ENCODE data around the gene RHCE.
"Not testable (repeated sequence)": the region's sequence is repeated elsewhere in the genome, so short reads cannot be mapped to it uniquely, and the experiment has no call there.

RHCE gene

DNA sequence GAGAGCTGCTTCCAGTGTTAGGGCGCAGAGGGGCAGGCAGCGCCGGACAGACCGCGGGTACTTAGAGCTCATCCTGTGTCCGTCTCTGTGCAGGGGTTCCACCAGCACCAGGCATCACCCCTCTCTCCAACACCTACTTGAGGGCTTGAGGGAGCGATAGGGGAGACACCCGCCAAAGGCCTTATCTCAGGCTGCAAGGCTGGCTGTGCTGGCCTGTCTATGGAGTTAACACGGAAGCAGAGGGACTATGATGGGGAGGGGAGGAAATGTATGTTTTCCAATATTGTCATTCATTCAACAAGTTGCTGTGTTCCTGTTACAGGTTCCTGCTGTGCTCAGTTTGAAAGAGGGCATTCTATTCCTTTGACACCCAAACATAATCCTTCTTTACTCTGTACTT, at the start of gene RHCE:
RHCE (minus strand) TSS at position 111 of the 400 bp plus-strand sequence; CDS start at position 72, 39 bp downstream.
- not testable (repeated sequence) for H3K4me1 ChIP-seq (ENCODE audit: control insufficient read depth in 1 of 2, insufficient read depth in 2 of 2, low read length in 2 of 2); H3K27ac ChIP-seq (ENCODE audit: low read length); H3K36me3 ChIP-seq (ENCODE audit: control insufficient read depth in 1 of 2, insufficient read depth in 2 of 2, low read length in 2 of 2); H3K9me3 ChIP-seq (ENCODE audit: control insufficient read depth in 1 of 2, low read length in 2 of 2); H3K4me3 ChIP-seq (ENCODE audit: low read depth in 1 of 2, low read length in 2 of 2); H3K27me3 ChIP-seq (ENCODE audit: low read depth, low read length)

DNA sequence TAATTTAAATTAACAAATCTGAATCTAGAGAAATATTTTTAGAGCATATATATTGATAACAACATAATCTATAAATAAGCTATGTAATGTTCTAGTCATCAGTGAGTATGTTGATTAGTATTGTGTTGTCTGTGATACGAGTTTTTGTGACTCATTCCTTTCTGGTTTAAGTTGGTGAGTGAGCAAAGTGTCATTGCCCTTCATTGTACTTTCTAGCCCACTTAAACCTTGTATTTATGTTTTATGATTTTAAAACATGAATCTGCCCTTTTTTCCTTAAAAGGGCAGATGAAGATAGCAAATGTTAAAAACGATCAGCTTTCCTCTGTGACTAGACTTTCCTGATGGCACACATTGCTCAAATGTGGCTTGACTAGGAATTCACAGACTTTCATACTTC, 48.6 kb upstream of the RHCE start:
- H3K27ac ChIP-seq (ENCODE audit: low read length): no peak overlapping the region

DNA sequence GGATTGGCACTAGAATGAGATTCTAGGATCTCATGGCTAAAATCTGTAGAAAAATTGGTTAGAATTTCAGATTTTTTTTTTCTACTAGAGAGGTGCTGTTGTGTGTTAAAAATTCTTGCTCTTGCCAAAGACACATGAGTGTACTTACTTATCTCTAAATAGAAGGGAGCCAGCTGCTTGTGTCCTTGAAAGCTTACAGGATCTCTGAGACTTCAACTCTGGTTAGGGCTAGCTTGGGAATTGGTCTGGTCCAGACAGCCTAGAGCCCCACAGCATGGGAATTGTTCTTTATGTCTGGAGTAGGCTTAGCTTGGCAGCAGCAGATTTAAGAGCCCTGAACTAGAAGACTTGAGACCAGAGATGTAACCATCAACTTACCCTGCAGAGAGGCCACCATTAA, 47.4 kb upstream of the RHCE start:
- no peak overlapping the region for H3K27ac ChIP-seq (ENCODE audit: low read length)
- H3K27me3 ChIP-seq (ENCODE audit: low read depth, low read length): no peaks in the 10 kb centered on the region
- H3K9me3 ChIP-seq (ENCODE audit: control insufficient read depth in 1 of 2, low read length in 2 of 2): no peaks in the 10 kb centered on the region
- no peaks in the 10 kb centered on the region for H3K36me3 ChIP-seq (ENCODE audit: control insufficient read depth in 1 of 2, insufficient read depth in 2 of 2, low read length in 2 of 2)
- H3K4me1 ChIP-seq (ENCODE audit: control insufficient read depth in 1 of 2, insufficient read depth in 2 of 2, low read length in 2 of 2): peaks cover 6 to 22% of the 10 kb centered on the region in 2 donors
- H3K4me3 ChIP-seq (ENCODE audit: low read depth in 1 of 2, low read length in 2 of 2): no peak overlapping the region

More for the DNA sequence above, 48.6 kb upstream of the RHCE start:
- Histone ChIP-seq H3K36me3 (ENCODE audit: control insufficient read depth in 1 of 2, insufficient read depth in 2 of 2, low read length in 2 of 2) (no peaks in the 10 kb centered on the region), H3K4me1 (ENCODE audit: control insufficient read depth in 1 of 2, insufficient read depth in 2 of 2, low read length in 2 of 2) (peaks cover 8 to 30% of the 10 kb centered on the region in 2 donors), H3K9me3 (ENCODE audit: control insufficient read depth in 1 of 2, low read length in 2 of 2) (no peaks in the 10 kb centered on the region), H3K4me3 (ENCODE audit: low read depth in 1 of 2, low read length in 2 of 2) (no peak overlapping the region), H3K27me3 (ENCODE audit: low read depth, low read length) (no peaks in the 10 kb centered on the region)

DNA sequence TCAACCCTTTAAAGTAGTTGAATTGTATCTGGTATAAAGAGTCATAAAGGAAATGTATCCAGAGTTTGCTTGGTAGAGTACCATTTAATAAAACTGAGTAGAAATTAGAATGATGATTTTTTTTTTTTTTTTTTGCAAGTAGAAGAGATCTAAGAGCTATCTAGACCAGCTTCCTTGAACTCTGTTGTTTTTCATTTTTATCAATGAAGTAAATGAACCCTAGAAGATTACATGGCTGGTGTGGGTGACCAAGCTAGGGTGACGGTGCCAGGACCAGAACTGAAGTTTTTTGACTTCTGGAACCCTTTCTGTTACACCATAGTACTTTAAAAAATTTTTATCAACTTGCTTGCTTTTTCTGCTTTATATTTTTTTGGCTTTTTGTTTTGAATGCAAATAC, 47.0 kb upstream of the RHCE start:
- no peak overlapping the region for H3K27ac ChIP-seq (ENCODE audit: low read length)
- no peaks in the 10 kb centered on the region for H3K36me3 ChIP-seq (ENCODE audit: control insufficient read depth in 1 of 2, insufficient read depth in 2 of 2, low read length in 2 of 2)
- H3K9me3 ChIP-seq (ENCODE audit: control insufficient read depth in 1 of 2, low read length in 2 of 2): no peaks in the 10 kb centered on the region
- peaks cover 6 to 25% of the 10 kb centered on the region in 2 donors for H3K4me1 ChIP-seq (ENCODE audit: control insufficient read depth in 1 of 2, insufficient read depth in 2 of 2, low read length in 2 of 2)
- no peak overlapping the region for H3K4me3 ChIP-seq (ENCODE audit: low read depth in 1 of 2, low read length in 2 of 2)
- no peaks in the 10 kb centered on the region for H3K27me3 ChIP-seq (ENCODE audit: low read depth, low read length)

DNA sequence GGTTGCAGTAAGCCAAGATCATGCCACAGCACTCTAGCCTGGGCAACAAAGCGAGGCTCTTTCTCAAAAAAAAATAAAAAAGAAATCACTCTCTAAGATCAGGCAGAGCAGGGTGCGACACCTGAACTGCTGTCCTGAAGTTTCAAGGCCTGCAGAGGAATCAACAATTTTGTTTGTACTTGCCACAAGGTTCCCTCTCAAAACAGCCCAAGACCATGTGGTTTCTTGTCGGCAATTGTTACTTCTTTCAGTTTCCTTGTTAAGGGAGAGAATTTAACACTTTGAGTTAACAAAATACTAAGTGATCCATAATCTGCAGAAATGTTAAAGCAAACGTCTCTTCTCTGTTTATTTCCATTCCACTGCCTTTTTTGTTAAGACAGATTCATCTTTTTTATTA, 46.6 kb upstream of the RHCE start:
- Histone ChIP-seq H3K9me3 (ENCODE audit: control insufficient read depth in 1 of 2, low read length in 2 of 2) (no peaks in the 10 kb centered on the region), H3K27ac (ENCODE audit: low read length) (no peak overlapping the region), H3K4me3 (ENCODE audit: low read depth in 1 of 2, low read length in 2 of 2) (no peak overlapping the region), H3K27me3 (ENCODE audit: low read depth, low read length) (no peaks in the 10 kb centered on the region), H3K36me3 (ENCODE audit: control insufficient read depth in 1 of 2, insufficient read depth in 2 of 2, low read length in 2 of 2) (no peaks in the 10 kb centered on the region), H3K4me1 (ENCODE audit: control insufficient read depth in 1 of 2, insufficient read depth in 2 of 2, low read length in 2 of 2) (peaks cover 6 to 25% of the 10 kb centered on the region in 2 donors)

DNA sequence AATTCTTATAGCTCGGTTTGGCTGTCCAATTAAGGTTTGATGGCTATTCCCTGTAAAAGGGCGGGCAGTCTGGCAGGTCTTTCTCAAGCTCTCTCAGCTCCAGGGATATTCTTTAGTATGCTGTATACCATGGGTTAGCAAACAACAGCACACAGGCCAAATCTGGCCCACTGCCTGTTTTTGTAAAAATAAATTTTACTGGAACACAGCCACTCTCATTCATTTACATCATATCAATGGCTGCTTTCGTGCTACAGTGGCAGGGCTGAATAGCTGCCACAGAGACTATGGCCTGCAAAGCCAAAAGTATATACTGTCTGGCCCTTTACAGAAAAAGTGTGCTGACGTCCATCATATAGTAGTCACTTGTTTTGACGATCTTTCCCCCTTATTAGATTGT, 42.1 kb upstream of the RHCE start:
- Histone ChIP-seq H3K4me1 (ENCODE audit: control insufficient read depth in 1 of 2, insufficient read depth in 2 of 2, low read length in 2 of 2) (peaks cover 0 to 7% of the 10 kb centered on the region in 2 donors), H3K27me3 (ENCODE audit: low read depth, low read length) (no peaks in the 10 kb centered on the region), H3K27ac (ENCODE audit: low read length) (no peak overlapping the region)

DNA sequence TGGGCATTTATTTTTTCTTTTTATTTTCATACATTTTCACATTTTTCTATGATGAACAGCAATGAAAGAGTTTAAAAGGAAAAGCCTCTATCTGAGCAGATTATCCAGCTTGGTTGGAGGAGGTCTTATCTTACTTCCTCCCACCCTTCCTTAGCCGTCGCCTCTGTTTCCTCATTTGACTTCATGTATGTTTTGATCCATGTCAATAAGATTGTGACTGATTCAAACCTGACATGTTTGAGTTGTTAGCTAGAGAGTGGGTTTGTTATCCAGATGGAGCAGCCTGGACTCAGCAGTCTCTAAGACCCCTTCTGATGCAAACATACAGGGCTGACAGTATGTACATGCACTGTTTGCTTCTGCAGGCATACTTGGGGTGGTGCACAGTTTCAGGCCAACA, 41.2 kb upstream of the RHCE start:
- H3K4me3 ChIP-seq (ENCODE audit: low read depth in 1 of 2, low read length in 2 of 2): no peak overlapping the region
- H3K4me1 ChIP-seq (ENCODE audit: control insufficient read depth in 1 of 2, insufficient read depth in 2 of 2, low read length in 2 of 2): peaks cover 0 to 5% of the 10 kb centered on the region in 2 donors
- peaks cover 0 to 7% of the 10 kb centered on the region in 2 donors for H3K36me3 ChIP-seq (ENCODE audit: control insufficient read depth in 1 of 2, insufficient read depth in 2 of 2, low read length in 2 of 2)
- no peaks in the 10 kb centered on the region for H3K27me3 ChIP-seq (ENCODE audit: low read depth, low read length)
- no peaks in the 10 kb centered on the region for H3K9me3 ChIP-seq (ENCODE audit: control insufficient read depth in 1 of 2, low read length in 2 of 2)
- no peak overlapping the region for H3K27ac ChIP-seq (ENCODE audit: low read length)

More for the DNA sequence above, 42.1 kb upstream of the RHCE start:
- Histone ChIP-seq H3K4me3 (ENCODE audit: low read depth in 1 of 2, low read length in 2 of 2) (no peak overlapping the region), H3K9me3 (ENCODE audit: control insufficient read depth in 1 of 2, low read length in 2 of 2) (no peaks in the 10 kb centered on the region), H3K36me3 (ENCODE audit: control insufficient read depth in 1 of 2, insufficient read depth in 2 of 2, low read length in 2 of 2) (peaks cover 0 to 3% of the 10 kb centered on the region in 2 donors)

DNA sequence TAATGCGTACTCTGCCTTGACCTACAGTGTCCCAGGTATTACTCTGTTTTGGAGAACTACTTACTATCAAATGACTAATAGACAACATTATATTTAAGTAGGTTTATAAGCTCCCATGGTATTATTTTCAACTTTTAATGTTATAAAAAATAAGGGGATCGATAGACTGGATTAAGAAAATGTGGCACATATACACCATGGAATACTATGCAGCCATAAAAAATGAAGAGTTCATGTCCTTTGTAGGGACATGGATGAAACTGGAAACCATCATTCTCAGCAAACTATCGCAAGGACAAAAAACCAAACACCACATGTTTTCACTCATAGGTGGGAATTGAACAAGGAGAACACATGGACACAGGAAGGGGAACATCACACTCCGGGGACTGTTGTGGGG, 40.2 kb upstream of the RHCE start:
- H3K9me3 ChIP-seq (ENCODE audit: control insufficient read depth in 1 of 2, low read length in 2 of 2); H3K36me3 ChIP-seq (ENCODE audit: control insufficient read depth in 1 of 2, insufficient read depth in 2 of 2, low read length in 2 of 2); H3K27me3 ChIP-seq (ENCODE audit: low read depth, low read length); H3K4me3 ChIP-seq (ENCODE audit: low read depth in 1 of 2, low read length in 2 of 2); H3K4me1 ChIP-seq (ENCODE audit: control insufficient read depth in 1 of 2, insufficient read depth in 2 of 2, low read length in 2 of 2); H3K27ac ChIP-seq (ENCODE audit: low read length): not testable (repeated sequence)

DNA sequence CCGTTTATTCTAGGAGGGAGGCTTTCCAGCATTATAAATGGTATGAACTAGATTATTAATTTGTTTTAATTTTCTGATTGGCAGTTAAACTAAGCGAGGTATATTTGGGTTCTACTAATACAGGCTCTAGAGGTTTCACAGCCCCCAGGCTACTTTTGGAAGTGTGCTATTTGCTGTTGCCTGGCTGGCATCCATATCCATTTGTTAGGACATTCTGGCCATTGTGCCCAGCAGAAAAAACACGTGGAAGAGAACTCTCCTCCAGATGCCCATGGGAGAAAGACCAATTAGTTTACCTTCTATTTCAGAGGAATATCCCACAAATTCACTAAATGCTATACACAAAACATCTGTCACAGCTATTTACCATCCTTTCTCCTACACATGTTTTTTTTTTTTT, 39.4 kb upstream of the RHCE start:
- Histone ChIP-seq H3K36me3 (ENCODE audit: control insufficient read depth in 1 of 2, insufficient read depth in 2 of 2, low read length in 2 of 2) (peaks cover 0 to 12% of the 10 kb centered on the region in 2 donors), H3K4me1 (ENCODE audit: control insufficient read depth in 1 of 2, insufficient read depth in 2 of 2, low read length in 2 of 2) (peaks cover 0 to 5% of the 10 kb centered on the region in 2 donors), H3K4me3 (ENCODE audit: low read depth in 1 of 2, low read length in 2 of 2) (no peak overlapping the region), H3K27ac (ENCODE audit: low read length) (no peak overlapping the region), H3K27me3 (ENCODE audit: low read depth, low read length) (no peaks in the 10 kb centered on the region), H3K9me3 (ENCODE audit: control insufficient read depth in 1 of 2, low read length in 2 of 2) (no peaks in the 10 kb centered on the region)

DNA sequence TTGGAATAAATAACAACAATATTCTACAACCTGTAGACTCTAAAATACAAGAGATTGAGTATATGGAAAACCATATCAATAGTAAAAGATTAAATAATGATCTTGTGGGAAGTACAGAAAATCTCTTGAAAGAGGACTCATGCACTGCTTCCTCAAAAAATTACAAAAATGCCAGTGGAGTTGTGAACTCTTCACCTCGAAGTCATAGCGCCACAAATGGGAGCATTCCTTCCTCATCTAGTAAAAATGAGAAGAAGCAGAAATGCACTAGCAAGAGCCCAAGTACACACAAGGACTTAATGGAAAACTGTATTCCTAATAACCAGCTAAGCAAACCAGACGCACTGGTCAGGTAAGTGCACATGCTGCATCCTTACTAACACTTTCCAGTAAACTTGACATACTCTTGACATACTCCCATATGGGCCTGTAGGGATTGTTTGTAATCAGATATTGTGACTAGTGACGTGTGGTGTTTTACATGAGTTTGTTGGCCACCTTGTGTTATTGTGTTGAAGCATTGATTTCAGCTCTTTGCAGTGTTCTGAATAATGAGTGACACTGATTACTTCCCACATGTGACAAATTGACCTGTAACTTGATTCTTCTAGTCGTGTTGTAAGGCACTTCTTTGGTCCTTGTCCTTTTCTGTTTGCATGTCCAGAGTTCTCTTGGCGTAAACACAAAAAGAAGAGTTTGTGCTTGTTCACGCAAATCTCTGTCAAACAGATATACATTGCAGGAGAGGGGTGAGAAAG, 38.1 kb upstream of the RHCE start:
- H3K4me1 ChIP-seq (ENCODE audit: control insufficient read depth in 1 of 2, insufficient read depth in 2 of 2, low read length in 2 of 2): peaks cover 0 to 5% of the 10 kb centered on the region in 2 donors
- H3K36me3 ChIP-seq (ENCODE audit: control insufficient read depth in 1 of 2, insufficient read depth in 2 of 2, low read length in 2 of 2): peaks cover 0 to 12% of the 10 kb centered on the region in 2 donors
- no peaks in the 10 kb centered on the region for H3K27me3 ChIP-seq (ENCODE audit: low read depth, low read length)
- H3K27ac ChIP-seq (ENCODE audit: low read length): no peak overlapping the region
- no peaks in the 10 kb centered on the region for H3K9me3 ChIP-seq (ENCODE audit: control insufficient read depth in 1 of 2, low read length in 2 of 2)
- no peak overlapping the region for H3K4me3 ChIP-seq (ENCODE audit: low read depth in 1 of 2, low read length in 2 of 2)

DNA sequence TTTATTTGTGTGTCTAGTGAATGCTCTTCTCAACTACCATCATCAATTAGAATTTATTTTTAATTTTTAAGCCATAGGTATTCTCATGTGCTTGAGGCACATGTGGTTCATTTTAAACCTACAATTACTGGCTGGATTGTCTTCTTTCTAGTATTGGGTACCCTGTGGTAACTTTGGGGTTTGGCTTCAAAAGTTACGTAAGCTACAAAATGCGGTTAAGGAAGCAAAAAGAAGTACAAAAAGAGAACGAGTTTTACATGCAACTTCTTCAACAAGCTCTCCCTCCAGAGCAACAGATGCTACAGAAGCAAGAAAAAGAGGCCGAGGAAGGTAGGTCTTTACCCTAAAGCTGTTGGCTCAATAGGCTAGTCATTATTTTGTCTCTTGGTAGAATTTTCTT, 35.9 kb upstream of the RHCE start:
- H3K4me1 ChIP-seq (ENCODE audit: control insufficient read depth in 1 of 2, insufficient read depth in 2 of 2, low read length in 2 of 2): no peaks in the 10 kb centered on the region
- peaks cover 0 to 12% of the 10 kb centered on the region in 2 donors for H3K36me3 ChIP-seq (ENCODE audit: control insufficient read depth in 1 of 2, insufficient read depth in 2 of 2, low read length in 2 of 2)
- no peaks in the 10 kb centered on the region for H3K9me3 ChIP-seq (ENCODE audit: control insufficient read depth in 1 of 2, low read length in 2 of 2)
- H3K27ac ChIP-seq (ENCODE audit: low read length): no peak overlapping the region
- no peak overlapping the region for H3K4me3 ChIP-seq (ENCODE audit: low read depth in 1 of 2, low read length in 2 of 2)
- no peaks in the 10 kb centered on the region for H3K27me3 ChIP-seq (ENCODE audit: low read depth, low read length)

DNA sequence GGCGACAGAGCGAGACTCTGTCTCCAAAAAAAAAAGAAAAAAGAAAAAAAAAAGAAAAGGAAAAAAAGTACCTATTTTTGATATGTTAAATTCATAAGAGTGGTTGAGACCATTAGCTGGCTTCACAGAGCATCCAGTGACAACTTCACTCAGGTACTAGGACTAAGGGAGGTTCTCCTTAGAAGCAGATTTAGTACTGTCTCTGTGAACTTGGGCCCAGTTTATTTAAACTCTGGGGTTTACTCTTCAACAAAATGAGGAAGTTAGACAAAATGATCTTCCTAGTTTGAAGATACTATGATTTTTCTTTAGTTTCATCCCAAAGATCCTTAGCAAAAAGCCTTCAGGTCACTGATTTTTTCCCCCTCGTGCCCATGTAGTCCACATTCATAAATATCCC, 31.3 kb upstream of the RHCE start:
- no peaks in the 10 kb centered on the region for H3K9me3 ChIP-seq (ENCODE audit: control insufficient read depth in 1 of 2, low read length in 2 of 2)
- no peak overlapping the region for H3K27ac ChIP-seq (ENCODE audit: low read length)
- H3K27me3 ChIP-seq (ENCODE audit: low read depth, low read length): no peaks in the 10 kb centered on the region
- H3K4me1 ChIP-seq (ENCODE audit: control insufficient read depth in 1 of 2, insufficient read depth in 2 of 2, low read length in 2 of 2): no peaks in the 10 kb centered on the region
- H3K4me3 ChIP-seq (ENCODE audit: low read depth in 1 of 2, low read length in 2 of 2): no peak overlapping the region
- peaks cover 15 to 27% of the 10 kb centered on the region in 2 donors for H3K36me3 ChIP-seq (ENCODE audit: control insufficient read depth in 1 of 2, insufficient read depth in 2 of 2, low read length in 2 of 2)
